Neural cell (in vitro differentiated cells): Measurements from ENCODE around the gene MAN2A2. TPM values are rescaled to one million over a fixed set of nuclear protein-coding genes. Genes with fewer than 3 reads are reported as not detected.

Source experiments
- H2AFZ ChIP-seq: fragments of 200-600, 300-800 bp; sonication (generic), shearing (Covaris generic); 2 replicates; pipeline ENCODE4 v1.6.0; 2014; ENCODE audit warnings: low read depth, mild to moderate bottlenecking, antibody characterized with exemption, low read length, moderate library complexity
- H3F3A ChIP-seq: fragments of 200-600 bp; shearing (Covaris generic); 2 replicates; pipeline ENCODE4 v1.6.1; 2016; ENCODE audit warnings: mild to moderate bottlenecking, moderate library complexity, mixed read lengths, antibody characterized with exemption, low read length; ENCODE audit not compliant: insufficient read depth, poor library complexity, severe bottlenecking
- H3K27ac ChIP-seq: fragments of 200-600, 300-800 bp; sonication (generic), shearing (Covaris generic); 2 replicates; pipeline ENCODE4 v1.5.1; 2014; ENCODE audit warnings: mild to moderate bottlenecking, low read length, moderate library complexity
- H3K27me3 ChIP-seq: fragments of 300-800, 200-600 bp; sonication (generic), shearing (Covaris generic); 2 replicates; pipeline ENCODE4 v1.6.0; 2014; ENCODE audit warnings: mild to moderate bottlenecking, low read depth, low read length, moderate library complexity; ENCODE audit not compliant: insufficient read depth
- H3K36me3 ChIP-seq: fragments of 300-800, 200-600 bp; sonication (generic), shearing (Covaris generic); 2 replicates; pipeline ENCODE4 v1.5.1; 2014; ENCODE audit warnings: mild to moderate bottlenecking, antibody characterized with exemption, low read length, moderate library complexity; ENCODE audit not compliant: insufficient read depth
- H3K4me2 ChIP-seq: fragments of 300-800, 200-600 bp; sonication (generic), shearing (Covaris generic); 2 replicates; pipeline ENCODE4 v1.6.0; 2014; ENCODE audit warnings: mild to moderate bottlenecking, low read length
- H3K4me3 ChIP-seq: fragments of 300-800, 200-600 bp; sonication (generic), shearing (Covaris generic); 2 replicates; pipeline ENCODE4 v1.5.1; 2014; ENCODE audit warnings: mild to moderate bottlenecking, low read length, moderate library complexity
- H3K79me2 ChIP-seq: fragments of 200-600 bp; shearing (Covaris generic); replicated peaks from 2 replicates; pipeline ENCODE4 v1.6.0; 2014; ENCODE audit warnings: mild to moderate bottlenecking, low read length, moderate library complexity; ENCODE audit not compliant: insufficient read depth
- H3K9ac ChIP-seq: fragments of 300-800, 200-600 bp; sonication (generic), shearing (Covaris generic); 2 replicates; pipeline ENCODE4 v1.6.1; 2016; ENCODE audit warnings: mild to moderate bottlenecking, low read length, mixed read lengths
- H3K9me2 ChIP-seq: fragments of 200-600 bp; shearing (Covaris generic); 2 replicates; pipeline ENCODE4 v1.6.1; 2016; ENCODE audit warnings: mild to moderate bottlenecking, low read length, mixed read lengths; ENCODE audit not compliant: insufficient read depth
- H3K9me3 ChIP-seq: fragments of 200-600, 300-800 bp; sonication (generic), shearing (Covaris generic); 2 replicates; pipeline ENCODE4 v1.6.1; 2016; ENCODE audit warnings: mild to moderate bottlenecking, mixed run types, low read length, moderate library complexity, mixed read lengths
- H4K20me1 ChIP-seq: fragments of 200-600 bp; shearing (Covaris generic); 2 replicates; pipeline ENCODE4 v1.6.1; 2016; ENCODE audit warnings: mild to moderate bottlenecking, mixed run types; ENCODE audit not compliant: insufficient read depth
- EP300 ChIP-seq: fragments of 450-650 bp; conservative IDR thresholded peaks from 2 replicates; pipeline ENCODE4 v1.6.1; 2014; ENCODE audit warnings: antibody characterized with exemption, mild to moderate bottlenecking, moderate library complexity; ENCODE audit not compliant: poor library complexity, severe bottlenecking
- EZH2 ChIP-seq: fragments of 200-600, 300-800 bp; shearing (Covaris generic), sonication (generic); IDR thresholded peaks from 2 replicates; pipeline ENCODE4 v1.6.1; 2014; ENCODE audit warnings: antibody characterized with exemption, low read length, borderline replicate concordance, mild to moderate bottlenecking; ENCODE audit not compliant: insufficient read depth, poor library complexity, severe bottlenecking
- MXI1 ChIP-seq: fragments of 450-650 bp; conservative IDR thresholded peaks from 2 replicates; pipeline ENCODE4 v1.6.1; 2014; ENCODE audit warnings: antibody characterized with exemption, mild to moderate bottlenecking; ENCODE audit not compliant: poor library complexity, severe bottlenecking
- POLR2AphosphoS5 ChIP-seq: IDR thresholded peaks from 2 replicates; pipeline ENCODE4 v1.6.1; 2012
- RAD21 ChIP-seq: fragments of 450-650 bp; conservative IDR thresholded peaks from 2 replicates; pipeline ENCODE4 v1.6.1; 2014; ENCODE audit warnings: antibody characterized with exemption, mild to moderate bottlenecking, moderate library complexity
- SMC3 ChIP-seq: fragments of 450-650 bp; conservative IDR thresholded peaks from 2 replicates; pipeline ENCODE4 v1.6.1; 2014; ENCODE audit warnings: antibody characterized with exemption, mild to moderate bottlenecking, moderate library complexity; ENCODE audit not compliant: poor library complexity
- TAF1 ChIP-seq: IDR thresholded peaks from 2 replicates; pipeline ENCODE4 v1.6.1; 2012; ENCODE audit warnings: low read depth
- polyA plus RNA-seq: library from polyadenylated mRNA; depleted of rRNA; stranded (reverse); fragments of >200 nt; gene quantifications from 2 replicates; pipeline ENCODE4 v1.2.3, GENCODE V29; 2014
- TF ChIP-seq, protein P1 (sequence below): fragments of 450-650 bp; IDR thresholded peaks from 2 replicates; pipeline ENCODE4 v1.5.1; 2014; ENCODE audit warnings: antibody characterized with exemption, mild to moderate bottlenecking, moderate library complexity; ENCODE audit not compliant: poor library complexity, severe bottlenecking
- TF ChIP-seq, protein P2 (sequence below): IDR thresholded peaks from 2 replicates; pipeline ENCODE4 v1.6.1; 2012; ENCODE audit warnings: borderline replicate concordance

Gene MAN2A2
- polyA plus RNA-seq, 1 donor from 2014 or later, result 59.8 TPM

DNA sequence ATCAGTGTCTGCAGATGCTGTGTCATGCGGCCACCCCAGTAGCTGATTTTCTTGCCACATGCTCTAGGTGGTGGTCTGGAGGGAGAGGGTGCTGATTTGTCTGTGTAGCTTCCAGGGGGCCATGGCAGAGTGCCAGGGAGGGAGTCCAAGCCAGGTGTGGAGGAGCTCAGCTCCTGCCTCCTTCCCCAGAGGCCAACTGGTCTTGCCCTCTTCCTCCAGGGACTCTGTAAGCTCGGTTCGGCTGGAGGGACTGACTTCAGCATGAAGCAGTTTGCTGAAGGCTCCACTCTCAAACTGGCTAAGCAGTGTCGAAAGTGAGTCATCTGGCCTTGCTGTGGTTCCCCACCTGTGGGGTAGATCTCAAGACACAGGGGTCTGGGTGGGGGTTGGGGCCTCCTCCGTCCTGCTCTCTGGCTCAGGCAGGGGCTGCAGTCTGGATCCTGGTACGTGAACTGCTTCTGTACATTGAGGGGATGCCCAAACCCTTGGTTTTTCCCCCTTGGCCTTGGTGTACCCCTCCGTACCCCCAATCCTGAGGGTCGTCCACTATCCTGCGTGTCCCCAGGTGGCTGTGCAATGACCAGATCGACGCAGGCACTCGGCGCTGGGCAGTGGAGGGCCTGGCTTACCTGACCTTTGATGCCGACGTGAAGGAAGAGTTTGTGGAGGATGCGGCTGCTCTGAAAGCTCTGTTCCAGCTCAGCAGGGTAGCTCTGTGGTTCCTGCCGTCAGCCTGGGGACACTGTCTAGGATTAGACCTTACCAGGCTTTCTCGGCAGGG lies 44.7 kb downstream of the MAN2A2 start:
- Histone ChIP-seq H3K9me3 (no peaks in the 10 kb centered on the region), H3K4me2 (no peak overlapping the region), H3K27ac (no peak overlapping the region), H3F3A (no peaks in the 10 kb centered on the region), H3K9me2 (no peaks in the 10 kb centered on the region), H4K20me1 (no peaks in the 10 kb centered on the region), H3K27me3 (no peaks in the 10 kb centered on the region), H3K9ac (no peak overlapping the region), H3K4me3 (no peak overlapping the region), H3K36me3 (peaks cover under 1% of the 10 kb centered on the region), H3K79me2 (no peaks in the 10 kb centered on the region), H2AFZ (no peak overlapping the region)
- TF ChIP-seq EP300 (no peak), EZH2 (no peak), TAF1 (no peak), POLR2AphosphoS5 (no peak), RAD21 (no peak), SMC3 (no peak), MXI1 (no peak)
- TF ChIP-seq, protein P1, sequence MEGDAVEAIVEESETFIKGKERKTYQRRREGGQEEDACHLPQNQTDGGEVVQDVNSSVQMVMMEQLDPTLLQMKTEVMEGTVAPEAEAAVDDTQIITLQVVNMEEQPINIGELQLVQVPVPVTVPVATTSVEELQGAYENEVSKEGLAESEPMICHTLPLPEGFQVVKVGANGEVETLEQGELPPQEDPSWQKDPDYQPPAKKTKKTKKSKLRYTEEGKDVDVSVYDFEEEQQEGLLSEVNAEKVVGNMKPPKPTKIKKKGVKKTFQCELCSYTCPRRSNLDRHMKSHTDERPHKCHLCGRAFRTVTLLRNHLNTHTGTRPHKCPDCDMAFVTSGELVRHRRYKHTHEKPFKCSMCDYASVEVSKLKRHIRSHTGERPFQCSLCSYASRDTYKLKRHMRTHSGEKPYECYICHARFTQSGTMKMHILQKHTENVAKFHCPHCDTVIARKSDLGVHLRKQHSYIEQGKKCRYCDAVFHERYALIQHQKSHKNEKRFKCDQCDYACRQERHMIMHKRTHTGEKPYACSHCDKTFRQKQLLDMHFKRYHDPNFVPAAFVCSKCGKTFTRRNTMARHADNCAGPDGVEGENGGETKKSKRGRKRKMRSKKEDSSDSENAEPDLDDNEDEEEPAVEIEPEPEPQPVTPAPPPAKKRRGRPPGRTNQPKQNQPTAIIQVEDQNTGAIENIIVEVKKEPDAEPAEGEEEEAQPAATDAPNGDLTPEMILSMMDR, result no peak
- TF ChIP-seq, protein P2, sequence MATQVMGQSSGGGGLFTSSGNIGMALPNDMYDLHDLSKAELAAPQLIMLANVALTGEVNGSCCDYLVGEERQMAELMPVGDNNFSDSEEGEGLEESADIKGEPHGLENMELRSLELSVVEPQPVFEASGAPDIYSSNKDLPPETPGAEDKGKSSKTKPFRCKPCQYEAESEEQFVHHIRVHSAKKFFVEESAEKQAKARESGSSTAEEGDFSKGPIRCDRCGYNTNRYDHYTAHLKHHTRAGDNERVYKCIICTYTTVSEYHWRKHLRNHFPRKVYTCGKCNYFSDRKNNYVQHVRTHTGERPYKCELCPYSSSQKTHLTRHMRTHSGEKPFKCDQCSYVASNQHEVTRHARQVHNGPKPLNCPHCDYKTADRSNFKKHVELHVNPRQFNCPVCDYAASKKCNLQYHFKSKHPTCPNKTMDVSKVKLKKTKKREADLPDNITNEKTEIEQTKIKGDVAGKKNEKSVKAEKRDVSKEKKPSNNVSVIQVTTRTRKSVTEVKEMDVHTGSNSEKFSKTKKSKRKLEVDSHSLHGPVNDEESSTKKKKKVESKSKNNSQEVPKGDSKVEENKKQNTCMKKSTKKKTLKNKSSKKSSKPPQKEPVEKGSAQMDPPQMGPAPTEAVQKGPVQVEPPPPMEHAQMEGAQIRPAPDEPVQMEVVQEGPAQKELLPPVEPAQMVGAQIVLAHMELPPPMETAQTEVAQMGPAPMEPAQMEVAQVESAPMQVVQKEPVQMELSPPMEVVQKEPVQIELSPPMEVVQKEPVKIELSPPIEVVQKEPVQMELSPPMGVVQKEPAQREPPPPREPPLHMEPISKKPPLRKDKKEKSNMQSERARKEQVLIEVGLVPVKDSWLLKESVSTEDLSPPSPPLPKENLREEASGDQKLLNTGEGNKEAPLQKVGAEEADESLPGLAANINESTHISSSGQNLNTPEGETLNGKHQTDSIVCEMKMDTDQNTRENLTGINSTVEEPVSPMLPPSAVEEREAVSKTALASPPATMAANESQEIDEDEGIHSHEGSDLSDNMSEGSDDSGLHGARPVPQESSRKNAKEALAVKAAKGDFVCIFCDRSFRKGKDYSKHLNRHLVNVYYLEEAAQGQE, result no peak

DNA sequence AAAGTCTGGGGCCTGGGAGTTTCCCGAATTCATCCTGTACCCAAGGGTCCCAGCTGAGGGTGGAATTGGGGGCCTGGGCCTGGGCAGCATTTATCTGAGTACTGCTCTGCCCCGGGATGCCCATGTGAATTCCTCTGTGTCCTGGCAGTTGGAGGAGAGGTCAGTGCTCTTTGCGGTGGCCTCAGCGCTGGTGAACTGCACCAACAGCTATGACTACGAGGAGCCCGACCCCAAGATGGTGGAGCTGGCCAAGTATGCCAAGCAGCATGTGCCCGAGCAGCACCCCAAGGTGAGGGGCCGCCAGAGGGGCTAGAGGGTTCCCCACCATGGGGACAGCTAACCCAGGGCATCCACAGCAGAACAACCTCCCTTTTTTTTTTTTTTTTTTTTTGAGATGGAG lies 45.4 kb downstream of the MAN2A2 start:
- H2AFZ ChIP-seq, result no peak overlapping the region
- H3K36me3 ChIP-seq, result no peaks in the 10 kb centered on the region
- TF ChIP-seq SMC3 (no peak), RAD21 (no peak), TAF1 (no peak), MXI1 (no peak), POLR2AphosphoS5 (no peak), EP300 (no peak), EZH2 (no peak)
- TF ChIP-seq, protein P2, result no peak
- TF ChIP-seq, protein P1, result no peak
- H3K9me3 ChIP-seq, result no peaks in the 10 kb centered on the region
- no peak overlapping the region for H3K27ac ChIP-seq
- no peaks in the 10 kb centered on the region for H3K27me3 ChIP-seq
- no peaks in the 10 kb centered on the region for H3F3A ChIP-seq
- H3K9ac ChIP-seq, result no peak overlapping the region
- H4K20me1 ChIP-seq, result no peaks in the 10 kb centered on the region
- H3K4me3 ChIP-seq, result no peak overlapping the region
- H3K79me2 ChIP-seq, result no peaks in the 10 kb centered on the region
- no peak overlapping the region for H3K4me2 ChIP-seq
- no peaks in the 10 kb centered on the region for H3K9me2 ChIP-seq
